Brain microvascular endothelial cell (primary cell): ENCODE results near the gene GSTCD.

Experiments
- DNase-seq: peaks from one replicate; pipeline ENCODE4 v3.0.0-alpha.2; 2020
- H3K27ac ChIP-seq: fragments of 250-450 bp; sonication (Bioruptor Pico); 2 replicates; pipeline ENCODE4 v1.5.1; 2020; ENCODE audit warnings: mild to moderate bottlenecking, moderate library complexity
- H3K27me3 ChIP-seq: fragments of 250-450 bp; sonication (Bioruptor Pico); replicated peaks from 2 replicates; pipeline ENCODE4 v1.5.1; 2020; ENCODE audit warnings: mild to moderate bottlenecking
- H3K36me3 ChIP-seq: fragments of 250-450 bp; sonication (Bioruptor Pico); replicated peaks from 2 replicates; pipeline ENCODE4 v1.5.1; 2020; ENCODE audit warnings: mild to moderate bottlenecking
- H3K4me3 ChIP-seq: 2 replicates; pipeline ENCODE4 v1.5.1; 2011; ENCODE audit warnings: low read depth, mild to moderate bottlenecking, control low read depth, low read length, moderate library complexity
- CTCF ChIP-seq: IDR thresholded peaks from 2 replicates; pipeline ENCODE4 v1.5.1; 2011; ENCODE audit warnings: low read depth, mild to moderate bottlenecking, moderate library complexity, low read length, control low read depth, inconsistent platforms; ENCODE audit errors: missing control alignments
- in situ Hi-C: cut with HindIII; loops from 2 replicates; pipeline ENCODE4 v1.10.0; 2017; ENCODE audit warnings: low sequenced_read_pairs, low pct_ligation_motif_present

The GSTCD gene

DNA sequence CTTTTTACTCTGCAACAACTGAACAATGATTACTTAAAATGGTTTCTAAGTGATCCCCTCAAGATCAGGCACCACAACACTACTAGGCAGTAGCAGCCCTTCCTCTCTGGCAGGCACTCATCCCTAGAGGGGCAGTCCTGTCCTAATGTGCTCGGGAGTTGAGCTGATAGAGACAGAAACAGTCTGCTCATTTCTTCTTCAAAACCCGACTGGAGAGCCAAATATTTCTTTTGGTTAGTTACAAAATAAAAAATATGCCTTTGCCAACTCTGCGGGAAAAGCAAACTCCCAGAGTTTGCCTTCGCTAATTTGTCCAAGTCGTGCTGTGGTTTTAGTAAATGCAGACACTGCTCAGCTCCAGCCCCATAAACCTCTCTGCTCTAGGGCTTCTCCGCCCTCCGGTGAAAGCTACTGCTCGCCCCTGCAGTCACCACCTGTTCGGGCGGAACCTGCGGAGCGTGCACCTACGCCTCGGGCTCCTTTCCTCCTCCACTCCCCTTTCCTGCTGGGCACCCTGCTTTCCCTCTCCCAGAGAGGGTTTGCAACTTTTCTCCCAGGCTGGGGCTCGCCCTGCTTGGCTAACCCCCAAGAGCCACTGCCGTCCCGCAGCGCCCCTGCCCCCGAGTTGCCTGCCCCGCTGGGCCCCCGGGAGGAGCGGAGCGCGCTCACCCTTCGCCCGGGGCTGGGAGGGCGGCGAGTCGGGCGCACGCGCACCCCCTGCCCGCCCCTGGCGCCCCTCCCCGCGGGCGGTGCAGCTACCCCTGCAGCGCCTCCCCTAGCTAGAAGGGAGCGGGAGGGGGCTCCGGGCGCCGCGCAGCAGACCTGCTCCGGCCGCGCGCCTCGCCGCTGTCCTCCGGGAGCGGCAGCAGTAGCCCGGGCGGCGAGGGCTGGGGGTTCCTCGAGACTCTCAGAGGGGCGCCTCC, 186.3 kb downstream of the GSTCD start, which contains the start of gene NPNT:
Gene NPNT (plus strand): TSS at position 812 of the 923 bp plus-strand sequence. CDS start 182 bp downstream, outside the sequence.
- Histone ChIP-seq H3K4me3 (peak within 1 kb of the TSS; percentile 38), H3K36me3 (no peaks in the 10 kb centered on the region), H3K27me3 (peaks cover 70% of the 10 kb centered on the region), H3K27ac (no peak within 1 kb of the TSS)
- no peak for TF ChIP-seq CTCF
- in situ Hi-C loops = no loop called here
- no peak for DNase-seq

GRCh38 chr4:105895583-105896460, 187.2 kb downstream of the GSTCD start:
- Histone ChIP-seq H3K27ac (no peak overlapping the region), H3K27me3 (peaks cover 69% of the 10 kb centered on the region), H3K36me3 (no peaks in the 10 kb centered on the region), H3K4me3 (peak overlapping the region; percentile 38)
- in situ Hi-C loops = no loop called here
- DNase-seq = no peak
- TF ChIP-seq CTCF = peak; percentile 16

- Histone ChIP-seq H3K36me3 (no peaks in the 10 kb centered on the region), H3K4me3 (peak overlapping the region; percentile 38), H3K27ac (no peak overlapping the region), H3K27me3 (peaks cover 64% of the 10 kb centered on the region)
- TF ChIP-seq CTCF = no peak
- no peak for DNase-seq
- in situ Hi-C loops = no loop called here
These were observed 187.9 kb downstream of the GSTCD start for GRCh38 chr4:105896461-105896942.
